GM12878 (cell line): ENCODE results near the gene NRTN.

Source experiments
- CHD2 ChIP-seq: IDR thresholded peaks from 2 replicates; pipeline ENCODE4 v1.6.1; 2011; ENCODE audit warnings: low read depth, low read length, improper control_type of control experiment, borderline replicate concordance
- NBN ChIP-seq: fragments of 450-650 bp; IDR thresholded peaks from 2 replicates; pipeline ENCODE4 v1.6.1; 2016
- ZNF384 ChIP-seq: IDR thresholded peaks from 2 replicates; pipeline ENCODE4 v1.6.1; 2012; ENCODE audit warnings: low read depth, mild to moderate bottlenecking, low read length, improper control_type of control experiment, borderline replicate concordance
- TF ChIP-seq, protein P1 (sequence below), 3 experiments: IDR thresholded peaks in 2 of 3; conservative IDR thresholded peaks in 1 of 3; 2 replicates each; pipeline ENCODE4 v1.5.1; 2011; ENCODE audit warnings: low read depth in 3 of 3, low read length in 3 of 3, mild to moderate bottlenecking in 3 of 3, control low read depth in 2 of 3, moderate library complexity in 2 of 3, inconsistent platforms in 1 of 3, mixed read lengths in 1 of 3; ENCODE audit not compliant: control insufficient read depth in 2 of 3, insufficient read depth in 1 of 3; ENCODE audit errors: extremely low read depth in 1 of 3
- TF ChIP-seq, protein P2 (sequence below): fragments of 450-650 bp; IDR thresholded peaks from 2 replicates; pipeline ENCODE4 v1.6.1; 2017; ENCODE audit warnings: mild to moderate bottlenecking

DNA sequence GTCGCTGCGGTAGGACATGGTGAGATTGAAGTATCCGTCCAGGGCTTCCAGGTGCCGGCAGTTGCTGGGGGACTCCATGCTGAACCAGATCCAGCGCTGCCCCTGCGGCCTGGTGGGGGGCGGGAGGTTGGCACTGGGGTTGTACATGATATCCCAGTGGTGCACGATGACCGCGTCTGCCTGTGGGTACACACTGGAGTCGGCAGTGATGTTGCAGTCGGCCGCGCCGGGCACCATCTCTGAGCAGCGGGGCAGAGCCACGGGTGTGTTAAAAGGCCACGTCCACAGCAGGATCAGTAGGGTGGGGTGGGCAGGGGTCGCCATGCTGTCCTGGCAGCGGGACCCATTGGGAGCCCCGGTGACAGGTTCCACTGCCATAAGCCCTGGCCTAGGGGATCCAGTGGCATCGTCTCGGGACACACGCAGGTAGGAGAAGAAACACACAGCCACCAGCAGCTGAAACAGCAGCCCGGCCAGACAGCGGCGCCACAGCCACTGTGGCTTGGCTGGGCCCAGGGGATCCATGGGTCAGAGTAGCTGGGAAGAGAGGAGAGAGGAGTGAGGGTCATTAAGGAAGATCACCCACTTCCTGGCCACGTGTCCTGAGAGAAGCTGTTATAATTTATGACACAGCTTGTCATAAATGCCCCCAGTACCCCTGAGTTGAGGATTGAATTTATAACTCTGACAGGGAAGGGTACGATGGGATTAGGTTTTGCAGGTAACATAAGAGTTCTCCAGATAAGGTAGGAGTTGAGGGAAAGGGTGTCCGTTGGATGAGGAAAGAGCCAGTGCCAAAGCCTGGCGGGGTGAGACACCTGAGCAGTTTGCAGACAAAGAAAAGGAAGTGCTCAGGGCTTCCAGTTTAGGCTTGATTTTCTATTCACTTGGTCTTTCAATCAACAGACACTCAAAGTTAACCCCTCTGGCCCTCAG is 62.6 kb downstream of the NRTN start:
- TF ChIP-seq, protein P1, sequence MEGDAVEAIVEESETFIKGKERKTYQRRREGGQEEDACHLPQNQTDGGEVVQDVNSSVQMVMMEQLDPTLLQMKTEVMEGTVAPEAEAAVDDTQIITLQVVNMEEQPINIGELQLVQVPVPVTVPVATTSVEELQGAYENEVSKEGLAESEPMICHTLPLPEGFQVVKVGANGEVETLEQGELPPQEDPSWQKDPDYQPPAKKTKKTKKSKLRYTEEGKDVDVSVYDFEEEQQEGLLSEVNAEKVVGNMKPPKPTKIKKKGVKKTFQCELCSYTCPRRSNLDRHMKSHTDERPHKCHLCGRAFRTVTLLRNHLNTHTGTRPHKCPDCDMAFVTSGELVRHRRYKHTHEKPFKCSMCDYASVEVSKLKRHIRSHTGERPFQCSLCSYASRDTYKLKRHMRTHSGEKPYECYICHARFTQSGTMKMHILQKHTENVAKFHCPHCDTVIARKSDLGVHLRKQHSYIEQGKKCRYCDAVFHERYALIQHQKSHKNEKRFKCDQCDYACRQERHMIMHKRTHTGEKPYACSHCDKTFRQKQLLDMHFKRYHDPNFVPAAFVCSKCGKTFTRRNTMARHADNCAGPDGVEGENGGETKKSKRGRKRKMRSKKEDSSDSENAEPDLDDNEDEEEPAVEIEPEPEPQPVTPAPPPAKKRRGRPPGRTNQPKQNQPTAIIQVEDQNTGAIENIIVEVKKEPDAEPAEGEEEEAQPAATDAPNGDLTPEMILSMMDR (IDR thresholded peaks at IDR 0.05 in 2 of 3, conservative IDR thresholded peaks at IDR 0.05 in 1 of 3; ENCODE audit: control insufficient read depth in 2 of 3, extremely low read depth in 1 of 3, insufficient read depth in 1 of 3, low read depth in 3 of 3, low read length in 3 of 3): no peak
- no peak for TF ChIP-seq ZNF384
- no peak for TF ChIP-seq NBN
- TF ChIP-seq, protein P2, sequence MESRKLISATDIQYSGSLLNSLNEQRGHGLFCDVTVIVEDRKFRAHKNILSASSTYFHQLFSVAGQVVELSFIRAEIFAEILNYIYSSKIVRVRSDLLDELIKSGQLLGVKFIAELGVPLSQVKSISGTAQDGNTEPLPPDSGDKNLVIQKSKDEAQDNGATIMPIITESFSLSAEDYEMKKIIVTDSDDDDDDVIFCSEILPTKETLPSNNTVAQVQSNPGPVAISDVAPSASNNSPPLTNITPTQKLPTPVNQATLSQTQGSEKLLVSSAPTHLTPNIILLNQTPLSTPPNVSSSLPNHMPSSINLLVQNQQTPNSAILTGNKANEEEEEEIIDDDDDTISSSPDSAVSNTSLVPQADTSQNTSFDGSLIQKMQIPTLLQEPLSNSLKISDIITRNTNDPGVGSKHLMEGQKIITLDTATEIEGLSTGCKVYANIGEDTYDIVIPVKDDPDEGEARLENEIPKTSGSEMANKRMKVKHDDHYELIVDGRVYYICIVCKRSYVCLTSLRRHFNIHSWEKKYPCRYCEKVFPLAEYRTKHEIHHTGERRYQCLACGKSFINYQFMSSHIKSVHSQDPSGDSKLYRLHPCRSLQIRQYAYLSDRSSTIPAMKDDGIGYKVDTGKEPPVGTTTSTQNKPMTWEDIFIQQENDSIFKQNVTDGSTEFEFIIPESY: no peak
- no peak for TF ChIP-seq CHD2
